OCI-LY3 (cell line): ENCODE measurements around the gene SSBP2.

Experiments used
- EZH2phosphoT487 ChIP-seq: fragments of 200-600 bp; shearing (Covaris generic); IDR thresholded peaks from 2 replicates; pipeline ENCODE4 v1.6.1; 2018; ENCODE audit warnings: antibody characterized with exemption, mixed run types, low read depth
- TF ChIP-seq, protein P1 (sequence below): fragments of 200-600, 300-600 bp; sonication (generic); IDR thresholded peaks from 2 replicates; pipeline ENCODE4 v1.5.1; 2014; ENCODE audit warnings: antibody characterized with exemption, low read length, low read depth

DNA sequence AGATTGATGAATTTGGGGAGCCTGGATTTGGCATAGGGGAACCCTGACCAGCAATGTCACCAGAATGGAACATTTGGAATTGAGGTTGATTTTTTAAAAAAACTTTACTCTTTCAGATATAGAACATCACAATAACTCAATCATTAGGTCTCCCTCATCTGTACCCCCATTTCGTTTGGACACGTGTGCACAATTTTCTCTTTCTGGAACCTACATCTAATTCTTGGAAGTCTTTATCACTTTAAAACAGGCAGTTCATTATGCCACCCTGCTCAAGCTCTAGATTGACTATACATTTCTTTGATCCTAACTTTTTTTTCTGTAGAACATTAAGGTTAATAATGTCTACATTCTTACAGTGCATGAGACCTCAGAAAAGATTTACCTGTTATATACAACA lies 3.7 kb upstream of the SSBP2 start:
- TF ChIP-seq, protein P1, sequence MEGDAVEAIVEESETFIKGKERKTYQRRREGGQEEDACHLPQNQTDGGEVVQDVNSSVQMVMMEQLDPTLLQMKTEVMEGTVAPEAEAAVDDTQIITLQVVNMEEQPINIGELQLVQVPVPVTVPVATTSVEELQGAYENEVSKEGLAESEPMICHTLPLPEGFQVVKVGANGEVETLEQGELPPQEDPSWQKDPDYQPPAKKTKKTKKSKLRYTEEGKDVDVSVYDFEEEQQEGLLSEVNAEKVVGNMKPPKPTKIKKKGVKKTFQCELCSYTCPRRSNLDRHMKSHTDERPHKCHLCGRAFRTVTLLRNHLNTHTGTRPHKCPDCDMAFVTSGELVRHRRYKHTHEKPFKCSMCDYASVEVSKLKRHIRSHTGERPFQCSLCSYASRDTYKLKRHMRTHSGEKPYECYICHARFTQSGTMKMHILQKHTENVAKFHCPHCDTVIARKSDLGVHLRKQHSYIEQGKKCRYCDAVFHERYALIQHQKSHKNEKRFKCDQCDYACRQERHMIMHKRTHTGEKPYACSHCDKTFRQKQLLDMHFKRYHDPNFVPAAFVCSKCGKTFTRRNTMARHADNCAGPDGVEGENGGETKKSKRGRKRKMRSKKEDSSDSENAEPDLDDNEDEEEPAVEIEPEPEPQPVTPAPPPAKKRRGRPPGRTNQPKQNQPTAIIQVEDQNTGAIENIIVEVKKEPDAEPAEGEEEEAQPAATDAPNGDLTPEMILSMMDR, result no peak
- TF ChIP-seq EZH2phosphoT487, result no peak
